ENCODE data around the gene TECRL.

The TECRL gene

GRCh38 chr4:64409300-64409699 is at the start of gene TECRL:
Gene TECRL, minus strand, starts transcription at chr4:64409450. Its CDS starts 99 bp downstream, at chr4:64409351.
- no peak for DNase-seq (ENCODE audit: low spot score)

GRCh38 chr4:64432674-64433073 is 23.4 kb upstream of the TECRL start:
- DNase-seq (ENCODE audit: low spot score), result no peak

GRCh38 chr4:64430933-64431332 is 21.7 kb upstream of the TECRL start:
- DNase-seq (ENCODE audit: low spot score), result no peak

DNA sequence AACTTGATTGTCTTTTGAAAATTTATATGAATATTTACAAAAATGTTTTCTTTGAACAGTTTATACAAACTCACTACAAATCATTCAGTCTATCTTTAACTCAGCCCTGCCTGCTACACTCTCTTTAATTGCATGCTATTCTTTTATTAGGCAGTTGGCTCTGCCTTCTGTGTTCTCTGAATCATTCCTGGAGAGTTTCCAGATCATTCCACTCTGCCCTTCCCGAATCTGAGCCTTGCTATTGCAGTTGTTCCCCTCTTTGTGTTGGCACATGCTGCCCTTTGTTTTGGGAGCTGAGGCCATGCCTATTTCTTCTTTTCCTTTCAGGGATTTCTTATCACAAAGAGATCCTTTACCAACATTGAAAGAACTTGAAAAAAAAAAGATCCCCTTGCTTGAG is 8.7 kb upstream of the TECRL start:
- no peak for DNase-seq (ENCODE audit: low spot score)

- DNase-seq (ENCODE audit: low spot score), result no peak
Measured at GRCh38 chr4:64407000-64407399, 2.2 kb downstream of the TECRL start.

DNA sequence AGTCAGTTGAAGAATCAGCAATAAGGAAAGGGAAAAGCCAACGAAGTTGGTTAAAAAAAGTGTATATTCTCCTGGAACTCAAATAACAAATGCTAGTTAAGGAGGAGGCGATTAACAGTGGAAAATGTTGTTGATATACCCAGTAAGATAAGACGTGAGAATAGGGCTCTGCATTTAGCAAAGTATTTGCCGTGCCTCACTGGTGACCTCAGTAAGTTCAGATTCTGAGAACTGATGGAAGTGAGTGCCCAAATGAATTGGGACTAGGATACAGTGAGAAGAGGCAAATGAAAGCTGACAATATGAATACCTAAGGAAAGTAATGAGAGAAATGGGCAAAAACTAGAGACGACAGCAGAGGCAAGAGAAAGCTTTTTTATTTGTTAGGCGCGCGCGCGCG is 3.5 kb downstream of the TECRL start:
- DNase-seq (ENCODE audit: low spot score), result no peak

- no peak for DNase-seq (ENCODE audit: low spot score)
Measured at GRCh38 chr4:64402684-64403083, 6.6 kb downstream of the TECRL start.

- DNase-seq (ENCODE audit: low spot score), result no peak
Measured at GRCh38 chr4:64399313-64400109, 9.7 kb downstream of the TECRL start.

DNA sequence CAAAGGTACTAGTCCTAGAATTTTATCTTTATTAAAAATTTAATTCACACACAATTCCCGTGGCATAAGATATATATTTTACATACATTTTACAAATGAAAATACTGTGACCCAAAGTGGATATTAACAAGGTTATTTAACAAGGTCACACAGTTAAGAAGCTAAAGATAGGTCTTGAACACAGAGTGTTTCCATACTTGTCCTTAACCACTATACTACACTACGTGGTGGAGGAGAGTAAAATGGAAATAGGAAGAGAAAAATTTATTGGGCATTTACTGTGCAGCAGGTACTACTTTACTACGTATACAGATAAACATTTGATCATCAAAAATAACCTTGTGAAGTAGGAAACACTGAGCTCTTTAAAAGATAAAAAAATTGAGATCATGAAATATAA is 14.8 kb downstream of the TECRL start:
- no peak for DNase-seq (ENCODE audit: low spot score)

DNA sequence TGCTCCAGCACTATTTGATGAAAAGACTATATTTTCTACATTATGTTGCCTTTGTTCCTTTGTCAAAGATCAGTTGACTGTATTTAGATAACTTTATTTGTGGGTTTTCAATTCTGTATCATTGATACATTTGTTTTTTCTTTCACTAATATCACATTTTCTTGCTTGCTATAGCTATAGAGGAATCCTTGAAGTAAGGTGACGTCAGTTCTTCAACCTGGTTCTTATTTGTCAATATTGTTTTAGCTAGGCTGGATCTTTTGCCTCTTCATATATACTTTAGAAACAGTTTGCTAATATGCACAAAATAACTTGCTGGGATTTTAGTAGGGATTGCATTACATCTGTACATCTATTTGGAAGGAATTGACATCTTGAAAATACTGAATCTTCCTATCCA is 21.0 kb downstream of the TECRL start:
- no peak for DNase-seq (ENCODE audit: low spot score)

DNA sequence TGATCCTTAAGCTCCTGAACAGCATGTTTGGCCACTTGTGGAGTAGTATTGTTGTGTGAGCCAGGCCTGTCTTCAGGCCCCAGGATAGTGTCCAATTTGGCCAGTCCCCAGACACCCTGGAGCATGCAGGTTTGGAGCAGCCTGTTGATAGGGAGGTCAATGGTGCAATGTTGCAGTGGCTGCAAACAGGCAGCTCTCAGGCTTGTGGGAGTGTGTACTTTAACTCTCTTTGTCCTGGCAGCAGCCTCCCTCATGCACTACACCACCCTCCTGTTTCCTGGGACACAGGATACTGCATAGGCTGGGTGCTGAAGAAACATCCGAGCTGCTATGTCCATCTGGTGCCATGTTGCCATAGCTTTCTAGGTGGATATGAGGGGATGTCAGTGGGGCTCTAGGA is 24.0 kb downstream of the TECRL start:
- DNase-seq (ENCODE audit: low spot score), result no peak

GRCh38 chr4:64384237-64385203 is 24.7 kb downstream of the TECRL start:
- DNase-seq (ENCODE audit: low spot score), result no peak

GRCh38 chr4:64368741-64369140 is 40.5 kb downstream of the TECRL start:
- no peak for DNase-seq (ENCODE audit: low spot score)

GRCh38 chr4:64361399-64361740 is 47.9 kb downstream of the TECRL start:
- DNase-seq (ENCODE audit: low spot score), result no peak

- DNase-seq (ENCODE audit: low spot score), result no peak
Measured at GRCh38 chr4:64360664-64361398, 48.4 kb downstream of the TECRL start.

DNA sequence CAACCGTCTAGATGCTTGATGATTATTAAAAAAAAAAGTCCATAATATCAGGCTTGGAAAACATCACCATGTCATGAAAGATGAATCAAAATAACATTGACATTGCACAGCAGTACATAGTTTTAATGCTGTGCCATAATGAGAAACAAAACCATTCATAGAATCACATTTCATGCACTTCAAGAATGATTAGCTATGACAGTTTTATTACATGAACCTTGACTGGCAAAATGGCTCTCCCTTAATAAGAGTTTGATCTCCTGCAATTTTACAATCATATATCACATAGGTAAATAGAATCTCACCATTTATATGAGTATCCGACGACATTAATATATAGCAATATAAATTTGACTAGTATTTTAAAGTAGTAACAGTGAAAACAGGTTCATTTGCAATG is 49.8 kb downstream of the TECRL start:
- DNase-seq (ENCODE audit: low spot score), result no peak

- DNase-seq (ENCODE audit: low spot score), result no peak
Measured at GRCh38 chr4:64353904-64354303, 55.3 kb downstream of the TECRL start.

GRCh38 chr4:64341711-64342110 is 67.5 kb downstream of the TECRL start:
- no peak for DNase-seq (ENCODE audit: low spot score)

- DNase-seq (ENCODE audit: low spot score), result no peak
Measured at GRCh38 chr4:64340218-64341110, 68.8 kb downstream of the TECRL start.

- DNase-seq (ENCODE audit: low spot score), result no peak
Measured at GRCh38 chr4:64334964-64335363, 74.3 kb downstream of the TECRL start.

GRCh38 chr4:64330143-64330542 is 79.1 kb downstream of the TECRL start:
- DNase-seq (ENCODE audit: low spot score), result no peak
